NT2/D1 (cell line): Measurements from ENCODE around the gene RALGAPB.

Source experiments
- SUZ12 ChIP-seq: IDR thresholded peaks from 2 replicates; pipeline ENCODE4 v1.6.1; 2011; ENCODE audit not compliant: insufficient read length, insufficient read depth; ENCODE audit errors: extremely low read depth
- YY1 ChIP-seq: IDR thresholded peaks from 2 replicates; pipeline ENCODE4 v1.6.1; 2011; ENCODE audit not compliant: insufficient read length, insufficient read depth
- ZNF274 ChIP-seq: IDR thresholded peaks from 2 replicates; pipeline ENCODE4 v1.6.1; 2011; ENCODE audit warnings: mild to moderate bottlenecking, low read depth, low read length

GRCh38 chr20:38579219-38579910, 106.7 kb downstream of the RALGAPB start:
- no peak for TF ChIP-seq YY1
- no peak for TF ChIP-seq SUZ12
- TF ChIP-seq ZNF274, result no peak
